ENCODE data around the gene TAP2. TPM values are rescaled to one million over a fixed set of nuclear protein-coding genes. Genes with fewer than 3 reads are reported as not detected.

The TAP2 gene
- total RNA-seq, 1 donor from 2014 or later: 36.1 TPM

GRCh38 chr6:32854376-32855178 lies 16.0 kb upstream of the TAP2 start:
- DNase-seq (ENCODE audit: extremely low read depth, low read depth, low spot score): no peak

DNA sequence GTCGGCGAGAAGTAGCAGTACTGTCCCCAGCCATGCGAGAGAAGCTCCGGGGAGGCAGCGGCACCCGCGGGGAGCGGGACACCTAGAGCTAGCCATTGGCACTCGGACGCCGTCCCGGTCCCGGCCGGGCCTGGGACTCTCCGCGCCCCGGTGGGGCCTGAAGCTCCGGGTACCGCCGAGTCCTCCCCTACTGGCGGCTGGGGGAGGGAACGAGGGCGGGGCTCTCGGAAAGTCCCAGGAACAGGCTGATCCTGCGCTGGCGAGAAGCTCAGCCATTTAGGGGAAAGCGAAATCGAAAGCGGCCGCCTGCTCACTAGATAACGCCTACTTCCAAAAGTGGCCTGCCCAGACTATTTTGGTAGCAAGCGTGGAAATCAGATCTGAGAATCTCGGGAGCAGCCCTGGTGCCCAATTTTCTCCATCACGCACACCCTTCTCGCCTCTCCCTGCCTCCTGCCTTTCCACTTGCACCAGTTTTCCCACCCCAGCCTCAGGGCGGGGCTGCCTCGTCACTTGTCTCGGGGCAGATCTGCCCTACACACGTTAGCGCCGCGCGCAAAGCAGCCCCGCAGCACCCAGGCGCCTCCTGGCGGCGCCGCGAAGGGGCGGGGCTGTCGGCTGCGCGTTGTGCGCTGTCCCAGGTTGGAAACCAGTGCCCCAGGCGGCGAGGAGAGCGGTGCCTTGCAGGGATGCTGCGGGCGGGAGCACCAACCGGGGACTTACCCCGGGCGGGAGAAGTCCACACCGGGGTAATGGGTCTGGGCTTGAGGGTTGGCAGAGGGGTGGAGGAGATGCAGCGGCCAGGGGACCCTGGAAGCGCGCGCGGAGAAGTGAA lies 15.2 kb upstream of the TAP2 start, which contains the start of the genes PSMB9 and TAP1:
Gene PSMB9 (plus strand): TSS at position 652 of the 835 bp plus-strand sequence. CDS start 38 bp downstream, at position 690.
Gene TAP1 (minus strand): TSS at position 164 of the 835 bp plus-strand sequence. CDS start 68 bp downstream, at position 96.
- no peak for DNase-seq (ENCODE audit: extremely low read depth, low read depth, low spot score)

- no peak for DNase-seq (ENCODE audit: extremely low read depth, low read depth, low spot score)
Observed at GRCh38 chr6:32852844-32853540, 14.5 kb upstream of the TAP2 start.

- DNase-seq (ENCODE audit: extremely low read depth, low read depth, low spot score): no peak
Observed at GRCh38 chr6:32852018-32852843, 13.7 kb upstream of the TAP2 start.

- DNase-seq (ENCODE audit: extremely low read depth, low read depth, low spot score): no peak
Observed at GRCh38 chr6:32851025-32851424, 12.5 kb upstream of the TAP2 start.

DNA sequence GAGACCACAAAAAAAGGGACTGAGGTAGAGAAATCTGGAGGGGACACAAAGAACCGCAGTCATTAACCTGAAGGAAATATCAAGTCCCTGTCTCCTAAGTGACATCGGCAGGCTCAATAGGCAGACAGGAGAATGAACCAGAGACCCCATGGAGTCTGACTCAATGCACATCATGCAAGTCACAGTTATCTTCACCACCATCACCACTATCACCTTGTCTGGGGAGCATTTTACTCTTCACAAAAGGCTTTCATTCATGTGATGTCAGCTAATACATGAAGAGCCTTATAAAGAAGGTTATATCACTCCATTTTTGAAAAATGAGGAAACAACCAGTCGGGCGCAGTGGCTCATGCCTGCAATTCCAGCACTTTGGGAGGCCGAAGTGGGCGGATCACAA lies 10.6 kb upstream of the TAP2 start:
- DNase-seq (ENCODE audit: extremely low read depth, low read depth, low spot score): no peak

DNA sequence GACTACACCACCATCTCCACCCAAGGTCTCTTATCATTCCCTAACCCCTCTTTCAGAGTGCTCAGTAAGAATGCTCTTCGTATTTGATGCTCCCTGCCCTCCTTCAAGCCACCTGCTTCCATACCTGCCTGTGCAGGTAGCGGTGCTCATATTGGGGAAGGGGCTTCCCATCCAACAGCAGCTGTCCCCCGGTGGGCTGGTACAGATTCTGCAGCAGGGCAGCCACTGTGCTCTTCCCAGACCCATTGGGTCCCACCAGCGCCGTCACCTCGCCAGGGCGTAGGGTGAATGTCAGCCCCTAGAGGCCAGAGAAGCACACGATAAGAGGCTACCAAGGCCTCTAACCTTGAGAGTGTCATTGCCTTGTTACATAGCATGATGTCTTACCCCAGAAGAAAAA lies 9.3 kb upstream of the TAP2 start:
- no peak for DNase-seq (ENCODE audit: extremely low read depth, low read depth, low spot score)

GRCh38 chr6:32847004-32847403 lies 8.5 kb upstream of the TAP2 start:
- DNase-seq (ENCODE audit: extremely low read depth, low read depth, low spot score): no peak

GRCh38 chr6:32845384-32845884 lies 6.9 kb upstream of the TAP2 start:
- DNase-seq (ENCODE audit: extremely low read depth, low read depth, low spot score): no peak

GRCh38 chr6:32844839-32845383 lies 6.4 kb upstream of the TAP2 start:
- no peak for DNase-seq (ENCODE audit: extremely low read depth, low read depth, low spot score)

- no peak for DNase-seq (ENCODE audit: extremely low read depth, low read depth, low spot score)
Observed at GRCh38 chr6:32843979-32844838, 5.7 kb upstream of the TAP2 start, which contains the start of gene PSMB8. TSS of gene PSMB8 (minus strand) at chr6:32844047. CDS start at chr6:32843996, 51 bp downstream.

DNA sequence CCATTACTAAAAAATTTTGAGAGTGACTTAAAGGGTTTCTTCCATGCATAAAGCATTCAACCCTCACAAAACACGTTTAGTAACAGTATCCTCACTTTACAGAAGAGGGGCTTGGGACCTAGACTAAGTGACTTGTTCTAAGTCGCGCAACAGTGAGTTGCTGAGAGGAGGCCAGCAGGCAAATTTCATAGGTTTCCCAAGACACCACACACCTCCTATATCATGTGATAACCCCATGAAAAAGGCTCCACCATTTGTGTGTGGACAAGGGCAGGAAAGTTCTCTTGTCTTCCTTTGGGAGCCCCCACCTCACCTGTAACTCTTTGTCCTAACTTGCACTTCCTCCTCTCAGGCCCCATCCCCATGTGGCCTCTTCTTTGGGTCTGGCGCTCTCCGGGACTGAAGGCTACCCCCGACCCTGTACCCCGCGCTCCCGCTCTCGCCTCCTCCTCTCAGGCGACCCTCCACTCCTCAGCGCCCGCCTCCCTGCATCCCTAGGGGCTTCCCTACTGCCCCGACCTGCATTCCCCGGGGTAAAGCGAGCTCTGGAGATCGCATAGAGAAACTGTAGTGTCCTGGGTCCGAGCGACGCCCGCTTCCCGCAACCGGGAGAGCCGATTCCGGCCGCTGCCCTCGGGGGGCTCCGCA lies 4.9 kb upstream of the TAP2 start:
- DNase-seq (ENCODE audit: extremely low read depth, low read depth, low spot score): no peak

GRCh38 chr6:32842690-32843089 lies 4.2 kb upstream of the TAP2 start:
- no peak for DNase-seq (ENCODE audit: extremely low read depth, low read depth, low spot score)

- no peak for DNase-seq (ENCODE audit: extremely low read depth, low read depth, low spot score)
Observed at GRCh38 chr6:32842021-32842650, 3.6 kb upstream of the TAP2 start.

DNA sequence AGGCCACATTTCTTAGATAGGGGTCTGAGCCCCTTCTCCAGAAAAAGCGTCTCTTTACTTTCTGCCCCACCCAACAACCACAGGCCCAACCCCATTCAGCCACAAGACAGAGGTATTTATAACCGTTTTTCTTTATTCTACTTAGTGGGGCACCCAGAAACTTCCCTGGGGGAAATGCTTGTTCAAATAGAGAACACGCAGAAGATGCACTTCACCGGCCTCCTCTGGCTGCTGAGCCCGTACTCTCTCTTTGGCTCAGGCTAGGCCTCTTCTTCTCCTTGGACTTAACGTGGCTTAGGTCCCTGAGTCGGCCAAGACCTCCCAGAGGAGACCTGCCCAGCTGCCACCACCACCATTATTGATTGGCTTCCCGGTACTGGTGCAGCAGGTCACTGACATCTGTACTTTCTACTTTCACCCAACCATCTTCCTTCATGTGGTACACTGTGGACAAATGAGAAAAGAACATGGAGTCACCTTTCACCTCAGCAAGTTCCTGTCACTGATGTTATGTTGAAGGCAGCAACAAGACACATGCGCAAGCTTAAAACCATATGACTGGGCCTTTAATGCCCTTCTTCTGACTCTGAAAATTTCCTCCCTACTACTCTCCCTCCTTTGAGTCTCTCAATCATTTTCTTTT lies 2.2 kb upstream of the TAP2 start:
- no peak for DNase-seq (ENCODE audit: extremely low read depth, low read depth, low spot score)

- DNase-seq (ENCODE audit: extremely low read depth, low read depth, low spot score): no peak
Observed at GRCh38 chr6:32839356-32839755, 817 bp upstream of the TAP2 start.

DNA sequence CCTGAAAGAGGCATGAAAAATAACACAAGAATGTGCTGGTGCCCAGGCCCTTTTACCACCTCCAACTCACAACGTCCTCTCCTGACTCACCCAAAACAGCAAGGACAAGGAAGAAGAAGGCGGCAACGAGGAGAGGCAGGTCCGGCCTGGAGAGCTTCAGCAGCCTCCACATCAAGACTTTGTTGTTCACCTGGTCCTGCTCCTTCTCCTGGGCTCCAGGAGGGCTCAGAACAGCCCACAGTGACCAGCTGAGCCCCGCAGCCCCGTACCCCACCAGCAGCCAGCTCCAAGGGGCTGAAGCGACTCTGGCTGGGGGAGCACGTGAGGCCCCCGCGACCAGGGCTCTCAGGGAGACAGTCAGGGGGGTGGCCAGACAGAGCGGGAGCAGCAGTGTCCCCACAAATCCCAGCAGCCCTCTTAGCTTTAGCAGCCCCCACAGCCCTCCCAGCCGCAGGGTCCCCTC lies 857 bp downstream of the TAP2 start:
- DNase-seq (ENCODE audit: extremely low read depth, low read depth, low spot score): no peak

All from glomerular endothelial cell (primary cell).